ENCODE results near the gene STAP1.
"Not testable (repeated sequence)": the region's sequence is repeated elsewhere in the genome, so short reads cannot be mapped to it uniquely, and the experiment has no call there.

STAP1 gene

DNA sequence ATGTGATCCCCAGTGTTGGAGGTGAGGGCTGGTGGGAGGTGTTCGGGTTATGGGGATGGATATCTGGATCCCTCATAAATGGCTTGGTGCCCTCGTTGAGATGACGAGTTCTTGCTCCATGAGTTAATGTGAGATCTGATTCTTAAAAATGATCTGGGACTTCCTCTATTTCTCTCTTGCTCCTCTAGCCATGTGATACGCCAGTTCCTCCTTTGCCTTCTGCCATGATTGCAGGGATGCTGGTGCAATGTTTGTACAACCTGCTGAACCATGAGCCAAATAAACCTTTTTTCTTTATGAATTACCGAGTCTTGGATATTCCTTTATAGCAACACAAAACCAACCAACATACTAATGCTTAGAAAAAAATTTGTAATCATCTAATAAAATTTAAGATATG, 56.6 kb downstream of the STAP1 start:
- Histone ChIP-seq H3K4me1 (ENCODE audit: control insufficient read depth, insufficient read depth, low read length) (no peaks in the 10 kb centered on the region), H3K36me3 (ENCODE audit: control insufficient read depth in 2 of 2, insufficient read depth in 2 of 2, low read length in 2 of 2) (peaks cover 4 to 11% of the 10 kb centered on the region in 2 donors), H3K9me3 (ENCODE audit: control insufficient read depth in 2 of 2, low read length in 2 of 2) (peaks cover 0 to 3% of the 10 kb centered on the region in 2 donors), H3K27ac (ENCODE audit: low read length) (no peak overlapping the region), H3K4me3 (ENCODE audit: low read length in 2 of 2) (no peak overlapping the region), H3K9ac (ENCODE audit: low read length in 2 of 2) (no peak overlapping the region), H3K27me3 (ENCODE audit: control insufficient read depth in 1 of 2, insufficient read depth in 2 of 2, low read length in 2 of 2) (no peaks in the 10 kb centered on the region)

DNA sequence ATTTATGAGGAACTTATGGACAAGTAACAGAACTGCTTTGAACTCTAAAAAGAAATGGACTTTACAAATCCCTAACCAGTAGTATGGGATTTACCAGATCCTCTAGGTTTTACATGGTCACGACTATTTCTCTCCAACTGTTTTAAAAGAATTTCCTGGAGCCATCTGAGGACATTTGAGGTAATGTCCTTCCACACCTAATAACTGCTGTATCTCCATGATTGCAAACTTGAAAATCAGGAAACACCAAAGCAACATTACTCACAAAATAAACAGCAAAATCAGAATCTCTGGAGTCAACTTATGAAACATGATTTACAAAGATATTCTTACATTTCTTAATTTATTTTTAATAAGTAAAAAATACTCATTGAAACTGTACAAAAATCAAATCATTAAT, 58.0 kb downstream of the STAP1 start:
- no peaks in the 10 kb centered on the region for H3K27me3 ChIP-seq (ENCODE audit: control insufficient read depth in 1 of 2, insufficient read depth in 2 of 2, low read length in 2 of 2)
- no peaks in the 10 kb centered on the region for H3K4me1 ChIP-seq (ENCODE audit: control insufficient read depth, insufficient read depth, low read length)
- peaks cover 0 to 3% of the 10 kb centered on the region in 2 donors for H3K9me3 ChIP-seq (ENCODE audit: control insufficient read depth in 2 of 2, low read length in 2 of 2)
- H3K4me3 ChIP-seq (ENCODE audit: low read length in 2 of 2), result no peak overlapping the region
- peaks cover 4 to 15% of the 10 kb centered on the region in 2 donors for H3K36me3 ChIP-seq (ENCODE audit: control insufficient read depth in 2 of 2, insufficient read depth in 2 of 2, low read length in 2 of 2)
- H3K9ac ChIP-seq (ENCODE audit: low read length in 2 of 2), result no peak overlapping the region
- no peak overlapping the region for H3K27ac ChIP-seq (ENCODE audit: low read length)

DNA sequence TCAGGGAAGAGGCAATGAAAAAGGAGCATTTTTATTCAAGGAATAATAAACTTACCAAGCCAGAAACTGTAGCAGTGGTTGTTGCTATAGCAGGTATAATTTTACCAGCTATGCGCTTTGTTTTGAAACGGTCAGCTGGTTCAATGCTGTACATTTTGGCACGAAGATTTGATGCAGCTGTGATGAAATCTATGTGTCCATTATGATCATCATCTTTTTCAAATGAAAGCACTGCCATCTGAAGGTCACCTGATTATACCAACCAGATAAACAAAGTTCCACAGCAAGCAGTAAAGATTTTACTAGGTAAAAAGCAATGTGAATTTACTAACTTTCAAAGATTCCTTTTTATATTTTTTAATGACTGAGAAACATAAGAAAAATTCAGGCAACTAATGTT, 66.4 kb downstream of the STAP1 start:
- Histone ChIP-seq H3K27me3 (ENCODE audit: control insufficient read depth in 1 of 2, insufficient read depth in 2 of 2, low read length in 2 of 2) (no peaks in the 10 kb centered on the region), H3K36me3 (ENCODE audit: control insufficient read depth in 2 of 2, insufficient read depth in 2 of 2, low read length in 2 of 2) (peaks cover 11 to 18% of the 10 kb centered on the region in 2 donors), H3K9me3 (ENCODE audit: control insufficient read depth in 2 of 2, low read length in 2 of 2) (no peaks in the 10 kb centered on the region), H3K27ac (ENCODE audit: low read length) (no peak overlapping the region), H3K4me3 (ENCODE audit: low read length in 2 of 2) (no peak overlapping the region), H3K4me1 (ENCODE audit: control insufficient read depth, insufficient read depth, low read length) (no peaks in the 10 kb centered on the region), H3K9ac (ENCODE audit: low read length in 2 of 2) (no peak overlapping the region)

DNA sequence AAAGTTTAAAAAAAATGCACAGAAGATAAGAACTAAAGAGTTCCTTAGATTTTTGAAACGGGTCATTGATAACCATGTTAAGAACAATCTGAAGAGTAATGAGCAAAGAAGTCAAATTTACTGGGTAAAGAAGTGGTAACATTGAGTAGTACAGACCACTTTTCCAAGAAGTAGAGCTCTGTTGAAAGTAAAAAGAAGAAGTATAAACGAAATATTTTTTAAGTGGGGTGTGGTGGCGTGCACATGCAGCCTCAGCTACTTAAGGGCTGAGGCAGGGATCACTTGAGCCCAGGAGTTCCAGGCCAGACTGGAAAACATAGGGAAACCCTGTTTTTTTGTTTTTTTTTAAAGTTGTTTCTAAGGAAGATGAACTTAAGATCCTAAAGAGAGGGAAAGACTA, 74.0 kb downstream of the STAP1 start:
- Histone ChIP-seq H3K9ac (ENCODE audit: low read length in 2 of 2) (no peak overlapping the region), H3K27me3 (ENCODE audit: control insufficient read depth in 1 of 2, insufficient read depth in 2 of 2, low read length in 2 of 2) (no peaks in the 10 kb centered on the region), H3K4me3 (ENCODE audit: low read length in 2 of 2) (no peak overlapping the region), H3K27ac (ENCODE audit: low read length) (no peak overlapping the region), H3K4me1 (ENCODE audit: control insufficient read depth, insufficient read depth, low read length) (no peaks in the 10 kb centered on the region), H3K9me3 (ENCODE audit: control insufficient read depth in 2 of 2, low read length in 2 of 2) (no peaks in the 10 kb centered on the region), H3K36me3 (ENCODE audit: control insufficient read depth in 2 of 2, insufficient read depth in 2 of 2, low read length in 2 of 2) (peaks cover 0 to 19% of the 10 kb centered on the region in 2 donors)

DNA sequence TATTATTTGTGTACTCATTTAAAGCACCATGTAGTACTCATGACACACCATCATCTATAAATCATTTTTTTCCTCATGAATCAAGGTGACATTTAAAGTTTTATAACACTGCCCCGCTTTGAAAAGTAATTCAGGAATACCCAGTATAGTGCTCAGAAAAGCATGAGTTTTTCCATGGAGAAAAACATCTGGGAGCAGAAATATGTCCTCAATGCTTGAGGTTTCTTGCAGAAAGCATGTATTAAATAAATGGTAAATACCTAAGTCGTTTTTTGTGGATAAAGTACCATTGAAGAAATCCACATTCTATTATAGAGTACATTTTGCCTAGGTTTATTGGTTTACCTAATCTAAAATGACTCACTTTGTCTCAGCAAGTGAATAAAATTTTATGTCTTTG, 76.2 kb downstream of the STAP1 start:
- no peak overlapping the region for H3K9ac ChIP-seq (ENCODE audit: low read length in 2 of 2)
- H3K27ac ChIP-seq (ENCODE audit: low read length), result no peak overlapping the region
- H3K36me3 ChIP-seq (ENCODE audit: control insufficient read depth in 2 of 2, insufficient read depth in 2 of 2, low read length in 2 of 2), result peaks cover 7 to 22% of the 10 kb centered on the region in 2 donors
- H3K27me3 ChIP-seq (ENCODE audit: control insufficient read depth in 1 of 2, insufficient read depth in 2 of 2, low read length in 2 of 2), result no peaks in the 10 kb centered on the region
- H3K4me1 ChIP-seq (ENCODE audit: control insufficient read depth, insufficient read depth, low read length), result no peaks in the 10 kb centered on the region
- H3K9me3 ChIP-seq (ENCODE audit: control insufficient read depth in 2 of 2, low read length in 2 of 2), result no peaks in the 10 kb centered on the region
- H3K4me3 ChIP-seq (ENCODE audit: low read length in 2 of 2), result no peak overlapping the region

DNA sequence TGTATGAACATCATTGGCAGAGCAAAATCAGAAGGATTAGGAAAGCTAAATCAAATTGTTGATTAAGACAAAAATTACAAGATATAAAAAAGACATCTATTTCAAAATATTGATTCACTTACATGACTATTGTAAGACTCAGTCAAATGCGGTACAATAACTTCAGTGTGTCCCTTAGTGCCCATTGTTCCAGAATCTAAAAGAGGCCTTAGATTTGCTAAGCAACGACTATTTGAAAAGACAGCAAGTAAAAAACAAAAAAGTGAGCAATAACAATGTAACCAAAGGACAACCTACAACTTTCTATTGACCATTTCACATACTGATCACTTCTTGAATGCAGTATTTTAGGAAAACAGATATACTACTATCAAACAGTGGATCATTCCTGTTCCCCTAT, 76.8 kb downstream of the STAP1 start:
- Histone ChIP-seq H3K4me3 (ENCODE audit: low read length in 2 of 2) (no peak overlapping the region), H3K9ac (ENCODE audit: low read length in 2 of 2) (no peak overlapping the region), H3K9me3 (ENCODE audit: control insufficient read depth in 2 of 2, low read length in 2 of 2) (no peaks in the 10 kb centered on the region), H3K27me3 (ENCODE audit: control insufficient read depth in 1 of 2, insufficient read depth in 2 of 2, low read length in 2 of 2) (no peaks in the 10 kb centered on the region), H3K27ac (ENCODE audit: low read length) (no peak overlapping the region), H3K36me3 (ENCODE audit: control insufficient read depth in 2 of 2, insufficient read depth in 2 of 2, low read length in 2 of 2) (peaks cover 7 to 22% of the 10 kb centered on the region in 2 donors), H3K4me1 (ENCODE audit: control insufficient read depth, insufficient read depth, low read length) (no peaks in the 10 kb centered on the region)

DNA sequence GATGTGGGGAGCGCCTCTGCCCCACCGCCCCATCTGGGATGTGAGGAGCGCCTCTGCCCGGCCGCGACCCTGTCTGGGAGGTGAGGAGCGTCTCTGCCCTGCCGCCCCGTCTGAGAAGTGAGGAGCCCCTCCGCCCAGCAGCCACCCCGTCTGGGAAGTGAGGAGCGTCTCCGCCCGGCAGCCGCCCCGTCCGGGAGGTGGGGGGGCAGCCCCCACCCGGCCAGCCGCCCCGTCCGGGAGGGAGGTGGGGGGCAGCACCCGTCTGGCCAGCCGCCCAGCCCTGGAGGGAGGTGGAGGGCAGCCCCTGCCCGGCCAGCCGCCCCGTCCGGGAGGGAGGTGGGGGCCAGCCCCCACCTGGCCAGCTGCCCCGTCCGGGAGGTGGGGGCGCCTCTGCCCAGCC, 78.5 kb downstream of the STAP1 start:
- not testable (repeated sequence) for H3K9ac ChIP-seq (ENCODE audit: low read length in 2 of 2); H3K4me3 ChIP-seq (ENCODE audit: low read length in 2 of 2); H3K4me1 ChIP-seq (ENCODE audit: control insufficient read depth, insufficient read depth, low read length); H3K9me3 ChIP-seq (ENCODE audit: control insufficient read depth in 2 of 2, low read length in 2 of 2); H3K27me3 ChIP-seq (ENCODE audit: control insufficient read depth in 1 of 2, insufficient read depth in 2 of 2, low read length in 2 of 2); H3K27ac ChIP-seq (ENCODE audit: low read length)
- peaks cover 7 to 22% of the 10 kb centered on the region in 2 donors for H3K36me3 ChIP-seq (ENCODE audit: control insufficient read depth in 2 of 2, insufficient read depth in 2 of 2, low read length in 2 of 2)

DNA sequence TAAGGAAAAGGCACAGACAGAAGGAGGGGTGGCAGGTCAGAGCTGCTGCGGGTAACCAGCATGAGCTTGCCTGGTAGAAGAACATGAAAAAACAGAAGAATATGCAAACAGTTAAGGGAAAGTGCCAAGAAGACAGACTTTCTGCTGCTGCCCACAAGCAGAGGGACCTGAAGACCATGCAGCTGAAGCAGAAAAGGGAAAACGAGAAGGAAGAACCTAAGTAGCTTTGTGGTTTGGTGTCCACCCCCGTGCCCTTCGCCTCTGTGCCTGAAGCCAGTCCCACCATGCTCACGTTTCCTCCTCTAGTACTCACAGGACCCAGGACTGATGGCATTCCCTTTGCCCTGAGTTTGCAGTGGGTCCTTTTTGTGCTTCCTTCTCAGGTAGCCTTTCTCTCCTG, 79.6 kb downstream of the STAP1 start:
- Histone ChIP-seq H3K27ac (ENCODE audit: low read length) (no peak overlapping the region), H3K4me1 (ENCODE audit: control insufficient read depth, insufficient read depth, low read length) (no peaks in the 10 kb centered on the region), H3K36me3 (ENCODE audit: control insufficient read depth in 2 of 2, insufficient read depth in 2 of 2, low read length in 2 of 2) (peaks cover 7 to 15% of the 10 kb centered on the region in 2 donors), H3K27me3 (ENCODE audit: control insufficient read depth in 1 of 2, insufficient read depth in 2 of 2, low read length in 2 of 2) (no peaks in the 10 kb centered on the region), H3K9ac (ENCODE audit: low read length in 2 of 2) (no peak overlapping the region), H3K4me3 (ENCODE audit: low read length in 2 of 2) (no peak overlapping the region), H3K9me3 (ENCODE audit: control insufficient read depth in 2 of 2, low read length in 2 of 2) (no peaks in the 10 kb centered on the region)

DNA sequence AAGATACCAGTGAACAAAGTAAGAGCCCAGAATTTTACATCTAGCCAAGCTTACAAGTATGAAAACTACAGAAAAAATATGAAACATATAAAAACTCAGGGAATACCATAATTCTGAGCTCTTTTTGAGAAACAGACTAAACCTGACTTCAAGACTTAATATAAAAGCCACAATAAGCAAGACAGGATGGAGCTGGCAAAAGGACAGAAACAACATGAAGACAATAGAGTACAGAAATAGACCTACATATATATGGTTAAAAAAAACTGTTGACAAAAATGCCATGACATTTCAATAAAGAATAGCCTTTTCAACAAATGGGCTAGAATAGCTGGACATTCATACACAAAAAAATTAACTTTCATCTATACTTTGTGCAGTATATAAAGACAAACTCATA, 93.0 kb downstream of the STAP1 start:
- no peaks in the 10 kb centered on the region for H3K27me3 ChIP-seq (ENCODE audit: control insufficient read depth in 1 of 2, insufficient read depth in 2 of 2, low read length in 2 of 2)
- H3K4me3 ChIP-seq (ENCODE audit: low read length in 2 of 2), result no peak overlapping the region
- peaks cover 0 to 3% of the 10 kb centered on the region in 2 donors for H3K36me3 ChIP-seq (ENCODE audit: control insufficient read depth in 2 of 2, insufficient read depth in 2 of 2, low read length in 2 of 2)
- H3K9ac ChIP-seq (ENCODE audit: low read length in 2 of 2), result no peak overlapping the region
- H3K4me1 ChIP-seq (ENCODE audit: control insufficient read depth, insufficient read depth, low read length), result no peaks in the 10 kb centered on the region
- no peak overlapping the region for H3K27ac ChIP-seq (ENCODE audit: low read length)
- H3K9me3 ChIP-seq (ENCODE audit: control insufficient read depth in 2 of 2, low read length in 2 of 2), result no peaks in the 10 kb centered on the region
